Measurements from ENCODE around the gene SDHC. TPM values are rescaled to one million over a fixed set of nuclear protein-coding genes. Genes with fewer than 3 reads are reported as not detected.
"Not testable (repeated sequence)": the region's sequence is repeated elsewhere in the genome, so short reads cannot be mapped to it uniquely, and the experiment has no call there.

SDHC gene
- total RNA-seq, 1 experiment from 2014 or later: 17.1 TPM

GRCh38 chr1:161382214-161383019, 68.2 kb downstream of the SDHC start:
- peak; percentile 56 for DNase-seq (ENCODE audit: low spot score)

DNA sequence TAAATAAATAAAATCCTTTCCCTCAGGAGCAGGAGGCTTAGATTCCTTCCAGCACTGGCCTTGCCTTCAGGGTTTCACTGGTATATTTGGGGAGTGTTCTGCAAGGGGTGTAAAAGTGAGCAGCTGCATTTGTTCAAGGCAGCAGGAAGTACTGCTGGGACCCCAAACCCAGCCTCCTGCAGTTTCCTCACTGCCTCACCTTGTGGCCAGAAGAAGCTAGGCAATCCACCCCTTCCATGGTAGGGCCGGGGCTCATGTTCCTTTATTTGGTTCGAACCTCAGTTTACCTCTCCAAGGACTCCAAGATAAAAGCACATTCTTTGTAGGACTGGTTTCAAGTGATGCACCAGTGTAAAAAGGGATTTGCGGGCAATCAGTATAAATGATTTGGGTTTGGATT, 74.5 kb downstream of the SDHC start:
- DNase-seq (ENCODE audit: low spot score): no peak

DNA sequence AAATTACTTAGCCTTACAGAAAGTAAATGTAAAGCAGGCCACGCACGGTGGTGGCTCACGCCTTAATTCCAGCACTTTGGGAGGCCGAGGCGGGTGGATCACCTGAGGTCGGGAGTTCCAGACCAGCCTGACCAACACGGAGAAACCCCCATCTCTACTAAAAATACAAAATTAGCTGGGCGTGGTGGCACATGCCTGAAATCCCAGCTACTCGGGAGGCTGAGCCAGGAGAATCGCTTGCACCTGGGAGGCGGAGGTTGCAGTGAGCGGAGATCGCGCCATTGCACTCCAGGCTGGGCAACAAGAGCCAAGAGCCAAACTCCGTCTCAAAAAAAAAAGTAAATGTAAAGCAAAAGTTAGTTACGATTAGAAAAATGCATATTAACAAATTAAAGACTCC, 75.0 kb downstream of the SDHC start:
- DNase-seq (ENCODE audit: low spot score): not testable (repeated sequence)

DNA sequence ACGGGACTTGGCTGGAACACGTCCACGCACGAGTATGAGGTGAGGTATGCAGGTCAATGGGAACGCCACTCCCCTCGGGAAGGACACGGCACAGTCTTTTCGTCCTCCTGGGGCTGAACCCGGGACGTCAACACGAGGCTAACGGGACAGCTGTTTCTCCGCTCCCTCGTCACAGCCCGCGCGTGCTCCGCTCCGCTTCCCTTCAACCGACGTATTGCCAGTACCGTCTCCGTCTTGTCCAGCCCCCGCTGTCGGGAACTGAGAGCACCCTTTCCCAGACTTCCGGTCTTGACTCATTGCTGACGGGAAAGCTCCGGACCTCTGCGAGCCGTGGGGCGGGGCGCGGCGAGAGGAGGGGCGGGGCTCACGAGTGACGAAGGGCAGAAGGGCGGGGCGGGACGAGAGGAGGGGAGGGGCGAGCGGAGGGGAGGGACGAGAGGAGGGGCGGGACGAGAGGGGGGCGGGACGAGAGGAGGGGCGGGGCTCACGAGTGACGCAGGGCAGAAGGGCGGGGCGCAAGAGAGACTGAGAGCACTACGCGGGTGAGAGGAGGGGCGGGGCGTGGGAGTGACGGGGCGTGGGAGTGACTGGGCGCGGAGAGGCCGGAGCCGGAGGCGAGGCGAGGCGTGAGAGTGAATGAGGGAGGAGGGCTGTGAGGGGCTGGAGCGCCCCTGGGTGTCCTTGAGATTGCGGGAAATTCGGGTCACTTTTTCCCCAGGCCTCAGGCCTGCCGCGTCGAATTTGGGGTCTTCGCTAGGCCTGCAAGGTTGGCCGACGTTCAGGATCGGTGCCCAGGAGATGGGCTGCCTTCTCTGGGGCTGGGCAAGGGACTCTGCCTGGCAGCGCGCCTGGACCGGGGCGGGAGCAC, 75.7 kb downstream of the SDHC start:
- peak; percentile 92 for DNase-seq (ENCODE audit: low spot score)

DNA sequence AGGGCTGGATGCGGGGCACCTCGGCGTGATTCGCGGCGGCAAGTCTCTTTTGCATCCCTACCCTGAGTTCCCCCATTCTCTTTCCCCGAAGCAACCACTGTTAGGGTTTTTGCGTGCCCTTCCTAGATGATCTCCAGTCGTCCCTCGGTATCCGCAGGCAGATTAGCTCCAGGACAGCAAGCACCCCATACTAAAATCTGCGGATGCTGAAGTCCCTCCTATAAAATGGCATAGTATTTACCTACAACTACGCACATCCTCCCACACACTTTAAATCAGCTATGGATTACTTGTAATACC, 76.3 kb downstream of the SDHC start:
- no peak for DNase-seq (ENCODE audit: low spot score)

DNA sequence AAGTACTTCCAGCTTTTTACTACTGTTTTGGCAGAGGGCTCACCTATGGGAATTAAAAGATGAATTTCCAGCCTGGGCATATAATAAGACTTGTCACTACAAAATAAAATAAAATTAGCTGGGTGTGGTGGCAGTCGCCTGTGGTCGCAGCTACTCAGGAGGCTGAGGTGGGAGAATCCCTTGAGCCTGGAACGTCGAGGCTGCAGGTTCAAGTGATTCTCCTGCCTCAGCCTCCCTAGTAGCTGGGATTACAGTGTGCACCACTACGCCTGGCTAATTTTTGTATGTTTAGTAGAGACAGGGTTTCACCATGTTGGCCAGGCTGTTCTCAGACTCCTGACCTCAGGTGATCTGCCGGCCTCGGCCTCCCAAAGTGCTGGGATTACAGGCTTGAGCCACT, 77.0 kb downstream of the SDHC start:
- DNase-seq (ENCODE audit: low spot score): not testable (repeated sequence)

DNA sequence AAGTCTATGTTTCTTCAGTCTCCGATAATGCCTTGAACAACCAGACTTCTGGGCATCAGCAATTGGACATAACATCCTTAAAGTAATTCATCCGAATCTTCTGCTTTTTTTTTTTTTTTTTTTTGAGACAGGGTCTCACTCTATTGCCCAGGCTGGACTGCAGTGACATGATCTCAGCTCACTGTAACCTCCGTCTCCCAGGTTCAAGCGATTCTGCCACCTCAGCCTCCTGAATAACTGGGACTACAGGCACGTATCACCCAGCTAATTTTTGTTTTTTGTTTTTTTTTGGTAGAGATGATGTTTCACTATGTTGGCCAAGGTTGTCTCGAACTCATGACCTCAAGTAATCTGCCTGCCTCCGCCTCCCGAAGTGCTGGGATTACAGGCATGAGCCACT, 77.4 kb downstream of the SDHC start:
- no peak for DNase-seq (ENCODE audit: low spot score)

DNA sequence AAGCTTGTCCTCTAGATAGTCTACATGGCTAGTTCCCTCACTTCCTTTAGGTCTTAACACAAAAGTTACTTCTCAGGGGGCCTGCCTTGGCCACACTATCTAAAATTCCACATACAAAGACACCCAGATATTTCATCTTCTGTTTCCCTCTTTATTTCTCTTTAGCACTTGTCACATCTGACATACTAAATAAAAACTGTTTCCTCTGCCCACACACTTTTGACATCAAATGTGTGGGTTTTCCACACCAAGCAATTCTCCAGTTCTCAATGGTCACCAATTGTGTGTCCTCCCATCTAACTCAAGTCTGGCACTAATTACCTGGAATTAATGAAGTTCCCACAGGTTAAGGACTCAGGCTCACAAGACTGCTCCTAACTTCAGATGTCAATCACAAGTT, 79.0 kb downstream of the SDHC start:
- no peak for DNase-seq (ENCODE audit: low spot score)

- DNase-seq (ENCODE audit: low spot score): not testable (repeated sequence)
Observed at GRCh38 chr1:161397038-161397437, 82.9 kb downstream of the SDHC start.

DNA sequence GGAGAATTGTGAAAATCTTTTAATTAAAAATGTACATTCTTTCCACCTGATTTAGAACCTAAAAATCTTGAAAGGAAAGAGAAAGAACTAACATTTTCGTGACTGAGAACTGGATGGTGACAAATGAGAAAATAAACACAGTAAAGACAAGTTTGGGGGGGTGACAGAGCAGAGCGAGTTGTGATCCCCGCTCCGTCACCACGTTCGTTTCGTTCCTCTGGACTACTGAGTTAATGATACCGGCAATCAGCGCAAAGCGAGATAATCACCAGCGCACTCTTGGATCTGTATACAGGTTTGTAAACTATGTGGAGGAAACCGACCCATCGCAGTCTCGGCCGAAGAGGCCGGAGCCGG, 84.7 kb downstream of the SDHC start:
- DNase-seq (ENCODE audit: low spot score): no peak

GRCh38 chr1:161399257-161399998, 85.2 kb downstream of the SDHC start:
- DNase-seq (ENCODE audit: low spot score): peak; percentile 96

GRCh38 chr1:161402446-161402845, 88.3 kb downstream of the SDHC start:
- no peak for DNase-seq (ENCODE audit: low spot score)

DNA sequence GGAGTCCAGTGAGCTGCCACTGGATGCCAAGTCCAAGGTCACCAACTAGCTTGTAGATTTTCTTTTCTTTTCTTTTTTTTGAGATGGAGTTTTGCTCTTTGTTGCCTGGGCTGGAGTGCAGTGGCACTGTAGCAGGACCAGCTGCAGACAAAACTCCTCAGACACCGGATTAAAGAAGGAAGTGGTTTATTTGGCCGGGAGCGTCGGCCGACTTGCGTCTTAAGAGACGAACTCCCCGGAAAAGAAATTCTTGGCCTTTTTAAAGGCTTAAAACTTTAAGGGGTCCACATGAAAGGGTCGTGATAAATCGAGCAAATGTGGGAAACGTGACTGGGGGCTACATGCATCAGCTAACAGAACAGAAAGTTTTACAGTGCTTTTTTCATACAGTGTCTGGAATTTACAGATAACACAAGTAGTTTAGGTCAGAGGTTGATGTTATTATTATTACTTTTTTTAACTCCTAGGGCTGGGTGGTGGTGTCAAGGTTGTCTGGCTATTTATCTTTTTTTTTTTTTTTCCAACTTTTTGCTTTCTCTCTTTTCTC, 89.9 kb downstream of the SDHC start:
- DNase-seq (ENCODE audit: low spot score): no peak

DNA sequence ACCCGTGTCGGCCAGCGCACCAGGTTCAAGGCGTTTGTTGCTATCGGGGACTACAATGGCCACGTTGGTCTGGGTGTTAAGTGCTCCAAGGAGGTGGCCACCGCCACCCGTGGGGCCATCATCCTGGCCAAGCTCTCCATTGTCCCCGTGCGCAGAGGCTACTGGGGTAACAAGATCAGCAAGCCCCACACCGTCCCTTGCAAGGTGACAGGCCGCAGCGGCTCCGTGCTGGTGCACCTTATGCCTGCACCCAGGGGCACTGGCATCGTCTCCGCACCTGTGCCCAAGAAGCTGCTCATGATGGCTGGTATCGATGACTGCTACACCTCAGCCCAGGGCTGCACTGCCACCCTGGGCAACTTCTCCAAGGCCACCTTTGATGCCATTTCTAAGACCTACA, 92.4 kb downstream of the SDHC start:
- not testable (repeated sequence) for DNase-seq (ENCODE audit: low spot score)

GRCh38 chr1:161407451-161407985, 93.3 kb downstream of the SDHC start:
- DNase-seq (ENCODE audit: low spot score): no peak

DNA sequence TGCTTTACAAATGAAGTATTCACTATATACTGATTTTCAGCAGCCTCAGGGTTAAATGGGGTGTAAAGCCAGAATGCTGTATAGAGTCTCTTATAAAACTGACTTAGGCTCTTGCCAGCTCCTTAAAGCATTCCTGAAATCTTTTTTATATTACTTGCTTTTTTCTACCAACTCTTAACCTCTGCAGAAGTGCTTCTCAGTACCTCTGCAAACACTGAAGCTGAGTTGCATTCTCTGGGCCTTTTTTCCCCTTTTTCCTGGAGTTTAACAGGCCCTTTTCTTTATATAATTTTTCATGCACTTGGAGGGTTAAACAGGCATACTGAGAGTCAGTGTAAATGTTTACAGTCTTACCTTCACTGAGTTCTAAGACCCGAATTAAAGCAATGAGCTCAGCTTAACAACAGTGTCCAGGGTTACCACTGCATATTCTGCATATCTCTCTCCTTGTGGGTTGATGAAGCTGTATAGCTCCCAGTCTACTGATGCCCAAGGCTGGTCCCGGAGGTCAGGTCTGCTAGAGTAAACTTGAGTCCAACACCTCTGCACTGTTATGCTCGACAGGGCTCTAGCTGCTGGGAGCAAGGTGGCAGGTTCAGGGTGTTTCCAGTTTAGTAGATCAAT, 94.4 kb downstream of the SDHC start:
- DNase-seq (ENCODE audit: low spot score): no peak

DNA sequence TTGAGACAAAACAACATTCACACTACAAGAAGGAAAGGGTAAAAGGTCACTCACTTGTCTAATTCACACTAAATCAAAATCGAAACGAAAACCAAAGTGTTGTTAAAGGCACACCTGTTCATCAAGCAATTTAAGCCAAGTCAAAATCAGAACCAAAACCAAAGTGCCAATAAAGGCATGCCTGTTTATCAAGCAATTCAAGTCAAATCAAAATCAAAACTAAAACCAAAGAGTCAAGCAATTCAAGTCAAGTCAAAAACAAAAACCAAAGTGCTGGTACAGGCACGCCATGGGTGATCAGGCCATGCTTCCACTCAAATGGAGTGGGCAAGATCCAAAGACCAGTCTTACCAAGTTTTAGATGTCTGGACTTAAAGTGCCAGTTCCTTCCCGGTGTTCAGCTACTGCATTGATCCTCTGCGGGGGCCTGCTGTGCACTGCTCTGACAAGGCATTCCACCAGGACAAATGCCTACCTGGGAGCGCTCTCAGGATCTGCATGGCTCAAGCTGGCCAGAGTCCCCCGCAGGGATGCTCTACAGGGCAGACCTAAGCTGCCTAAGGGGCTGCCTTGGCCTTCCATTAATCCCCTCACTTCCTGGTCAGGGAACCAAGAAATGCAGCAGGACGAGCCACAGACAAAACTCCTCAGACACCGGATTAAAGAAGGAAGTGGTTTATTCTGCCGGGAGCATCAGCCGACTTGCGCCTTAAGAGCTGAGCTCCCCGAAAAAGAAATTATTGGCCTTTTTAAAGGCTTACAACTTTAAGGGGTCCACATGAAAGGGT, 95.9 kb downstream of the SDHC start:
- DNase-seq (ENCODE audit: low spot score): not testable (repeated sequence)

- not testable (repeated sequence) for DNase-seq (ENCODE audit: low spot score)
Observed at GRCh38 chr1:161410636-161410970, 96.4 kb downstream of the SDHC start.
